Muscle of leg (tissue), 11 donors: ENCODE results near the gene OSBPL6. TPM values are rescaled to one million over a fixed set of nuclear protein-coding genes. Genes with fewer than 3 reads are reported as not detected.
"Not testable (repeated sequence)": the region's sequence is repeated elsewhere in the genome, so short reads cannot be mapped to it uniquely, and the experiment has no call there.

Source experiments
- DNase-seq: peaks from one replicate; pipeline ENCODE4 v3.0.0; 2013
- H3K27ac ChIP-seq: one replicate; pipeline ENCODE4 v1.5.1; 2013; ENCODE audit warnings: mild to moderate bottlenecking, low read length, control low read depth
- H3K27me3 ChIP-seq: one replicate; pipeline ENCODE4 v1.6.1; 2013; ENCODE audit warnings: low read length; ENCODE audit not compliant: control insufficient read depth, insufficient read depth
- H3K36me3 ChIP-seq: one replicate; pipeline ENCODE4 v1.6.1; 2013; ENCODE audit warnings: low read length; ENCODE audit not compliant: control insufficient read depth, insufficient read depth
- H3K4me1 ChIP-seq: one replicate; pipeline ENCODE4 v1.6.1; 2013; ENCODE audit warnings: low read length; ENCODE audit not compliant: control insufficient read depth, insufficient read depth
- H3K4me3 ChIP-seq: one replicate; pipeline ENCODE4 v1.5.1; 2013; ENCODE audit warnings: low read length, control low read depth
- H3K9me3 ChIP-seq: replicated peaks from 2 replicates; pipeline ENCODE4 v1.6.1; 2013; ENCODE audit warnings: low read depth, low read length; ENCODE audit not compliant: control insufficient read depth
- WGBS: methylation state at CpG from one replicate; pipeline ENCODE4 v1.1.5; 2013; ENCODE audit warnings: missing lambda C conversion rate; ENCODE audit not compliant: insufficient coverage; 5-methylcytosine and 5-hydroxymethylcytosine counted together
- polyA plus RNA-seq, 8 donors: library from polyadenylated mRNA; unstranded; fragments of 120-200 nt; gene quantifications; one replicate each; pipeline versions ENCODE4 v1.2.1 to v1.2.3, GENCODE V29; 2013; ENCODE audit warnings: inconsistent platforms in 1 of 8, low replicate concordance in 1 of 8; ENCODE audit not compliant: insufficient read length in 8 of 8, insufficient read depth in 1 of 8
- total RNA-seq: library from RNA; stranded (reverse); fragments of 120-200 nt; gene quantifications from one replicate; pipeline ENCODE4 v1.2.4, GENCODE V29; 2013

Gene OSBPL6
- total and polyA plus RNA-seq, 9 donors, result 3.3 to 9.5 (median 5.4) TPM

DNA sequence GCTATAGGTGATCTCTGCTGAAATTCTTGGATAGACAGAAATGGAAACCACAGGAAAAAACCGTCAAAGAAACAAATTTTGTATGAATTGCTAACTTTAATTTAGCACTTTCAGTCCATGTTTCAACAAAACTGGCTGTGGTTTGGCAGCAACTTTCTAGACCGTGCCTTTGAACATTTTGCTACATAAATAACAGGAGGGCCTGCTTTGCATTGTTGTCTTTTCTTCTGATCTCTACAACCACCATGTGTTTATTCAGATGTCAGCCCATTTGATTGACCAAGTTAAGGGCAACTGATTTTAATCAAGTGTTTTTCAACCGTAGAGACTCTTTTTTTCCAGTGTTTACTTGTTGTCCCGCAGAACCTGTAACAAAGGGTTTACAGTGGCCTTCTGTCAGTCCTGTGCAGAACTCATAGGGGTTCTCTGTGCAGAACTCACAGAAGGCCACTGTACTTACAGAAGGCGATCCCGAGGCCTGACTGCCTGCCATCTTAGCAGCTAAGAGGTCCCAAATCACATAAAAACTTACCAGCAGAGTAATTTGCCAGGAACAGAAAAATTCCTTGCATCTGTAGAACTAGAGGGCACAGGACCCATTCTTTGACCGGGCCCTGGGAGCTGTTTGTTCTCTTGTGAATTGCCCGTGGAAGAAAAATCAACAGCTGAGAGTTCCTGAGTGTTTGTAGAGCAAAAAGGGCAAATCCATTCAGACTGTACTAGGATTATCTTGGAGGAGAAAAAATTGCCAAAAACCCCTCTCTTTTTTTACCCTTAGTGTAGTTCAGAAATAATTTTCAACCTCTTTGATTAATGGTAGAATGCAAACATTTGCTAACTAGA, 136.1 kb downstream of the OSBPL6 start:
- DNase-seq, result no peak
- H3K4me1 ChIP-seq, result no peaks in the 10 kb centered on the region
- no peaks in the 10 kb centered on the region for H3K27me3 ChIP-seq
- H3K27ac ChIP-seq, result no peak overlapping the region
- H3K36me3 ChIP-seq, result no peaks in the 10 kb centered on the region
- H3K9me3 ChIP-seq, result no peaks in the 10 kb centered on the region
- WGBS, result 64% methylated on average over 3 of the region's 8 CpGs
- H3K4me3 ChIP-seq, result no peak overlapping the region

DNA sequence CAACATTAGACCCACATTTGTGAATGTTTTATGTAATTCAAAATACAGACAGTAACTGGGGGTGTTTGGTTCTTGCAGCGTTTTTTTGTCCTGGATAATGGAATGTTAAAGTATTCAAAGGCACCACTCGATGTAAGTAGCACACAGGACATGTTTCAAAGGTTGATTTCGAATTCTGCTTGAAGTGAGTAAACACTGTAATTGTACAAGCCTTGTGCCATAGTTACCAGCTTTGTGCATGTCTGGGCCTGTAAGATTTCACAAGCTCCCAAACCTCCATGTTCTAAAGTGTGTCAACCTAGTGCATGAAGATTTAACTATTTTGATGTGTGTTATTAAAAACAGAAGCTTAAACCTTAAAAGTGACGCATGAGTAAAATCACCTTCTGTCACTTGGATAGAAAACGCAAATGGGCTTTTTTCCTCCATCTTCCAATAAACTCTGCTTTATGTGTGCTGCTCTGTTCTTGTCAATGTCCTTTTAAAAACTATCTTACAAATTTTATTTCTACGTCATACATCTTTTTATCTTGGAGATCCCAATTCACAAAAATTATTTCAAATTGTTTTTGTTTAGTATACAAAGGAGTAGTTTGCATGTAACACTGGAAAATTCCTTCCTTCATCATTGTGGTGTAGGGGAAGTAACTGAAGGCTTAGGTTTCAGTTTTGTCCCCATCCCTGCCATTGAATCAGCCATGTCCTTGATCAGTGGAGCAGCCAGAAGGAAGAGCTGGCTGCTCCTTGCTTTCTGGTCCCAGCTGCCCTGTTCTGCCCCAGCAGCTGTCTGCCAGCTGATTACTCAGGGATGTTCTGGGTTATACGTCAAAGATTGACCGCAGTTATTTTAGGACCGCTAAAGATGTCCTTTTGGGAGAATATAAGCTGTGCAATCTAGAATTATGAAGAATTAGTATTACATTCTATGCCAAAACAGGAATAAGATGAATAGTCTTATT, 137.4 kb downstream of the OSBPL6 start:
- H3K9me3 ChIP-seq, result no peaks in the 10 kb centered on the region
- H3K4me1 ChIP-seq, result no peaks in the 10 kb centered on the region
- no peak overlapping the region for H3K27ac ChIP-seq
- no peak overlapping the region for H3K4me3 ChIP-seq
- DNase-seq, result peak; percentile 47
- H3K36me3 ChIP-seq, result peaks cover 4% of the 10 kb centered on the region
- WGBS, result 88% methylated on average over 3 of the region's 9 CpGs
- H3K27me3 ChIP-seq, result no peaks in the 10 kb centered on the region

DNA sequence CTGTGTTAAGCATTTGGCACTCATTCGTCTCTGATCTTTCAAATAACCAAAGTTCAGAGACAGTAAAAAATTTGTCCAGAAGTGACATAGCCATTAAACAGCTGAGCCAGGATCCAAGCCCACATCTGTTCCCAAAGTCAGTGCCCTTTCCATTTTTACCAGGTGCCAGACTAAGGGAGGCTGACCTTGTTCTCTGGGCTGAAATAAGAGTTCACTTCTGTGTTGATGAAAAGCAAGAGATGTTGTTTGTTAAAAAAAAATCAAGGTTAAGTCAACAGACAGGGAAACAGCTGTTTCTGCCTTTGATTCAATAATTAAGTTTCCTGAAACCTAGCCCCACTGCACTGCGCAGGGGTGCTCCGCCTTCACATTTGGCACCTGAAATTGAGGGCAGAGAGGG, 139.5 kb downstream of the OSBPL6 start:
- H3K27me3 ChIP-seq, result no peaks in the 10 kb centered on the region
- no peak overlapping the region for H3K4me3 ChIP-seq
- H3K36me3 ChIP-seq, result peaks cover 4% of the 10 kb centered on the region
- DNase-seq, result no peak
- H3K9me3 ChIP-seq, result no peaks in the 10 kb centered on the region
- 80% methylated on average over 2 of the region's 3 CpGs for WGBS
- no peak overlapping the region for H3K27ac ChIP-seq
- H3K4me1 ChIP-seq, result no peaks in the 10 kb centered on the region

DNA sequence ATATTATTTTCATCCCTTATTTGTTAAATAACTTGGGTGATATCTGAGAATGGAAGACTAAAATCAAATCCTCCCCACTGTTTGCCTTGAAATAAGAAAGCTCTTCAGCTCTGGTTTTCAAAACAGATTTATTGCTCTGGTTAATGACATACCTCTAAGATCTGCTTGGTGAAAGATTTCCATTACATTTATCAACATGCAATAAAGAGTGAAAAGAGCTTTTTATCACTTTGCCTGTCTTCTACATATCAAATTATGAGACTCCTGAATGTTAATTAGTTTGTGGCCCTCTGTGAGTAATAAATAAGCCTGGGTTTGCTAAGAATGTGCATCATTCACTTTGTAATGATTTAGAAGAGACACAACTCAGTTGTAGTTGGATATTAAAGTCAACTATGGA, 140.9 kb downstream of the OSBPL6 start:
- Histone ChIP-seq H3K4me3 (no peak overlapping the region), H3K36me3 (peaks cover 4% of the 10 kb centered on the region), H3K27me3 (no peaks in the 10 kb centered on the region), H3K9me3 (no peaks in the 10 kb centered on the region), H3K4me1 (no peaks in the 10 kb centered on the region), H3K27ac (no peak overlapping the region)
- DNase-seq, result no peak

DNA sequence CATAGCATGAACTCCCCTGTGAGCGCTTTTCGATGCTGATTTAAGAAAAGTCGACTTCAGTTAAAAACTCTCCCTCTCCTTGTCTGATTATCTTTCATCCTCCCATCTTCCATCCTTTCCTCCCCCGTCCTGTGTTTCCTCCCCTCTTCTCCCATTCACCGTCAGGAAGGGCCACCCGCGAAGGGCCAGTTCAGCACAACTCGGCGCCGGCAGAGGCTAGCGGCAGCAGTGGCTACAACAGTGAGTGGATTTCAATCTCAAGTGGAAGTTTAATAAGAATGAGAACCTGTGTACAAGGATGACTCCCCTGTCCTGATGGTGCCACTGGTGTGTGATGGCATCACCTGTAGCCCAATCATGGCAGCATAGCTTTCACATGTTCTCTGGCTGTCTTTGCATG, 149.8 kb downstream of the OSBPL6 start:
- H3K9me3 ChIP-seq, result no peaks in the 10 kb centered on the region
- no peaks in the 10 kb centered on the region for H3K4me1 ChIP-seq
- no peak overlapping the region for H3K27ac ChIP-seq
- WGBS, result 89% methylated on average over 5 of the region's 11 CpGs
- H3K27me3 ChIP-seq, result no peaks in the 10 kb centered on the region
- no peak for DNase-seq
- H3K36me3 ChIP-seq, result no peaks in the 10 kb centered on the region
- no peak overlapping the region for H3K4me3 ChIP-seq

DNA sequence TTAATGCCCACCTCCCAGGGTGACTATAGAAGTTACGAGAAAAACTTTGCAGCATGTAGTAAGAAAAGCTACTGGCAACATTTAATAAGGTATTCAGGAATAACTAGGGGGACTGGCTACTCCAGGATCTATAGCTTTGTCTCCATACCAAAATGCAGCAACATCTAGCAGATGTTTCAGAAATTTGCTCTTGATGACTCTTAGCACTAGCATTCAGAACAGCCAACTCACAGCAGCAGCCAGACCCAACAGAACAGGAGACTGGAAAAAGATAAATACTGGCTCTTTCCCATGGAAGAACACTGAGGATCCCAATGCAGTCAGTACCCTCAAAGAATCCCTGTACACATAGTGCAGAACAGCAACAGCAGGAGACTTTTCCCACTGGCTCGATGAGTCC, 151.6 kb downstream of the OSBPL6 start:
- DNase-seq, result no peak
- H3K27me3 ChIP-seq, result no peaks in the 10 kb centered on the region
- no peaks in the 10 kb centered on the region for H3K4me1 ChIP-seq
- H3K36me3 ChIP-seq, result no peaks in the 10 kb centered on the region
- H3K27ac ChIP-seq, result no peak overlapping the region
- WGBS, result 100% methylated on average over 1 of the region's 2 CpGs
- no peaks in the 10 kb centered on the region for H3K9me3 ChIP-seq
- H3K4me3 ChIP-seq, result no peak overlapping the region

DNA sequence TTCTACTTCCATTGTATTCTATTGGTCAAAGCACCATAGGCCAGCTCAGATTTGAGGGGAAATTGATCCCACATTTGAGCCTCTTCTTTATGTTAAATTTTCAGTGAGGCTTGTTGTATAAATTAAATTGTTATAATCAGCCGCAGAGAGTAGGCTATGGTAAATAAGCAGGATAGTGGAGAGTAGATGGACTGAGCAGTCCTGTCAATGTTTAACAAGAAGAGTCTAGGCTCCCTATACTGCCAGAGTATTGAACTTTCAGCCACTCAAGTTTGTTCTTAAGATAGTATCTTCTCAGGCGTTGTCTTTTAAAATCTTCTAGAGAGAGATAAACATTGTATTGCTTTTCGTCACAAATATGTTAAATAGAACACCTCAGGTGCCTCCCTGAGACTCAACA, 155.7 kb downstream of the OSBPL6 start:
- WGBS, result no CpG with 5 or more reads among the region's 3 CpGs
- no peak for DNase-seq
- Histone ChIP-seq H3K4me1 (no peaks in the 10 kb centered on the region), H3K27ac (no peak overlapping the region), H3K9me3 (peaks cover 4% of the 10 kb centered on the region), H3K36me3 (no peaks in the 10 kb centered on the region), H3K27me3 (no peaks in the 10 kb centered on the region), H3K4me3 (no peak overlapping the region)

DNA sequence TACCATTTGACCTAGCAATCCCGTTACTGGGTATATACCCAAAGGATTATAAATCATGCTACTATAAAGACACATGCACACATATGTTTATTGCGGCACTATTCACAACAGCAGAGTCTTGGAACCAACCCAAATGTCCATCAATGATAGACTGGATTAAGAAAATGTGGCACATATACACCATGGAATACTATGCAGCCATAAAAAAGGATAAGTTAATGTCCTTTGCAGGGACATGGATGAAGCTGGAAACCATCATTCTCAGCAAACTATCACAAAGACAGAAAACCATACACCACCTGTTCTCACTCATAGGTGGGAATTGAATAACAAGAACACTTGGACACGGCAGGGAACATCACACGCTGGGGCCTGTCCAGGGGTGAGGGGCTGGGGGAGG, 163.4 kb downstream of the OSBPL6 start:
- WGBS, result no CpG with 5 or more reads among the region's 4 CpGs
- not testable (repeated sequence) for H3K36me3 ChIP-seq, H3K27me3 ChIP-seq, H3K4me1 ChIP-seq, DNase-seq, H3K4me3 ChIP-seq, H3K27ac ChIP-seq
- peaks cover 11% of the 10 kb centered on the region for H3K9me3 ChIP-seq

DNA sequence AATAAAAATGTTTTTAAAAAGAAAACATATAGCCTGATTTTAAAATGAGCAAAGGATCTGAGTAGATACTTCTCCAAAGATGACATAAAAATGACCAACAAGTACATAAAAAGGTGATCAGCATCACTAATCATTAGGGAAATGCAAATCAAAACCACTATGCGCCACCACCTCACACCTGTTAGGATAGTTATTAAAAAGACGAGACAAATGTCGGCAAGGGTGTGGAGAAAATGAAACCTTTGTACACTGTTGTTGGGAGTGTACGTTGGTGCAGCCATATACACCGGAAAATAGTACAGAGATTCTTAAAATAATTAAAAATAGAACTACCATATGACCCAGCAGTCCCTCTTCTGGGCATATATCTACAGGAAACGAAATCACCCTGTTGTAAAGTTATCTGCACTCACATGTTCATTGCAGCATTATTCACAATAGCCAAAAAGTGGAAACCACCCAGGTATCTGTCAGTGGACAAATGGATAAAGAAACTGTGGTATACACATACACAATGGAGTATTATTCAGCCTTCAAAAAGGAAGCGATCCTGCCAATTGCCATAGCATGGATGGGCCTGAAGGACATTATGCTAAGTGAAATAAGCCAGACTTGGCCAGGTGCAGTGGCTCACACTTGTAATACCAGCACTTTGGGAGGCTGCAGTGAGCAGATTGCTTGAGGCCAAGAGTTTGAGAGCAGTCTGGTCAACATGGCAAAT, 165.0 kb downstream of the OSBPL6 start:
- 80% methylated on average over 1 of the region's 7 CpGs for WGBS

DNA sequence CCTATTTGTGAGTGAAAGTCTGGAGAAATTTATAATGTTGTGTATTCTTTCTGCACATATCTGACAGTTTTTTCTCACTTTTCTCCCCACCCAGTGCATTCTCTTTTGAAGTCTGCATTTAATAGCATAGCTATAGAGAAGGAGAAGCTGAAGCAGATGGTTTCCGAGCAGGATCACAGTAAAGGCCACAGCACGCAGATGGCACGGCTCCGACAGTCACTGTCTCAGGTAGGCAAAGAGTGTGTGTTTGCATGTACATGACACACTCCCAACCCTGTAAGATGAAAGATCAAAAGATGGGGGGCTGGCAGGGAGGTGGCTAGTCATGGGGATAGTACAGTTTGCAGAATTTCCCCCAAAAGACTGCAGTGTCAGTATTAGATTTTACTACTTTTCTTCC, 167.3 kb downstream of the OSBPL6 start:
- no CpG with 5 or more reads among the region's 4 CpGs for WGBS
- H3K4me3 ChIP-seq, result no peak overlapping the region

More for the DNA sequence above, 165.0 kb downstream of the OSBPL6 start:
- H3K27me3 ChIP-seq, result no peaks in the 10 kb centered on the region
- H3K27ac ChIP-seq, result no peak overlapping the region
- H3K9me3 ChIP-seq, result peaks cover 7% of the 10 kb centered on the region
- H3K36me3 ChIP-seq, result no peaks in the 10 kb centered on the region
- H3K4me1 ChIP-seq, result no peaks in the 10 kb centered on the region
- no peak for DNase-seq
- no peak overlapping the region for H3K4me3 ChIP-seq

More for the DNA sequence above, 167.3 kb downstream of the OSBPL6 start:
- no peak for DNase-seq
- Histone ChIP-seq H3K27me3 (no peaks in the 10 kb centered on the region), H3K36me3 (no peaks in the 10 kb centered on the region), H3K4me1 (no peaks in the 10 kb centered on the region), H3K9me3 (peaks cover 7% of the 10 kb centered on the region), H3K27ac (no peak overlapping the region)
